GM12878 (cell line): Measurements from ENCODE around the gene ANXA2R. TPM values are rescaled to one million over a fixed set of nuclear protein-coding genes. Genes with fewer than 3 reads are reported as not detected.

ENCODE experiments used
- ATF7 ChIP-seq: fragments of 450-650 bp; IDR thresholded peaks from 2 replicates; pipeline ENCODE4 v1.6.1; 2016; ENCODE audit warnings: low read depth, mild to moderate bottlenecking
- BCL3 ChIP-seq: IDR thresholded peaks from 2 replicates; pipeline ENCODE4 v1.6.1; 2011; ENCODE audit warnings: borderline replicate concordance, low read depth, mild to moderate bottlenecking, moderate library complexity, low read length; ENCODE audit not compliant: insufficient read depth, poor library complexity, severe bottlenecking
- BMI1 ChIP-seq: fragments of 450-650 bp; IDR thresholded peaks from 2 replicates; pipeline ENCODE4 v1.6.1; 2016; ENCODE audit warnings: mild to moderate bottlenecking, moderate library complexity, borderline replicate concordance
- CHD4 ChIP-seq: fragments of 200-600 bp; sonication (generic); IDR thresholded peaks from 2 replicates; pipeline ENCODE4 v1.6.1; 2016; ENCODE audit warnings: mild to moderate bottlenecking
- E2F8 ChIP-seq: fragments of 450-650 bp; IDR thresholded peaks from 2 replicates; pipeline ENCODE4 v1.6.1; 2018; ENCODE audit warnings: mild to moderate bottlenecking, low read depth, moderate library complexity; ENCODE audit not compliant: partially characterized antibody
- ETV6 ChIP-seq, 2 experiments: fragments of 450-650 bp in 1 of 2; IDR thresholded peaks in 1 of 2; conservative IDR thresholded peaks in 1 of 2; 2 replicates each; pipeline ENCODE4 v1.6.1; 2014; ENCODE audit warnings: antibody characterized with exemption in 1 of 2, borderline replicate concordance in 1 of 2, low read depth in 1 of 2, mild to moderate bottlenecking in 1 of 2, moderate library complexity in 1 of 2
- EZH2 ChIP-seq: IDR thresholded peaks from 2 replicates; pipeline ENCODE4 v1.6.1; 2012; ENCODE audit warnings: low read depth, mild to moderate bottlenecking, control low read depth, inconsistent platforms, low read length, borderline replicate concordance; ENCODE audit not compliant: control insufficient read depth
- MXI1 ChIP-seq: fragments of 150-350 bp; IDR thresholded peaks from 2 replicates; pipeline ENCODE4 v1.6.1; 2011; ENCODE audit warnings: low read depth, mild to moderate bottlenecking, inconsistent platforms, low read length, improper control_type of control experiment
- NFXL1 ChIP-seq: fragments of 450-650 bp; IDR thresholded peaks from 2 replicates; pipeline ENCODE4 v1.6.1; 2017; ENCODE audit warnings: antibody characterized with exemption, mild to moderate bottlenecking, borderline replicate concordance
- NFYB ChIP-seq: IDR thresholded peaks from 2 replicates; pipeline ENCODE4 v1.6.1; 2011; ENCODE audit warnings: low read depth, mild to moderate bottlenecking, low read length, improper control_type of control experiment, moderate library complexity; ENCODE audit not compliant: insufficient read depth
- POU2F2 ChIP-seq: IDR thresholded peaks from 3 replicates; pipeline ENCODE4 v1.6.1; 2011; ENCODE audit warnings: low read depth, mild to moderate bottlenecking, low read length, borderline replicate concordance
- REST ChIP-seq: IDR thresholded peaks from 2 replicates; pipeline ENCODE4 v1.6.1; 2012; ENCODE audit warnings: mild to moderate bottlenecking, low read depth, low read length
- RFX5 ChIP-seq: IDR thresholded peaks from 2 replicates; pipeline ENCODE4 v1.6.1; 2011; ENCODE audit warnings: low read depth, low read length, improper control_type of control experiment
- SMC3 ChIP-seq: IDR thresholded peaks from 2 replicates; pipeline ENCODE4 v1.6.1; 2011; ENCODE audit warnings: low read length, improper control_type of control experiment, borderline replicate concordance
- SPI1 ChIP-seq: IDR thresholded peaks from 2 replicates; pipeline ENCODE4 v1.6.1; 2011; ENCODE audit warnings: low read depth, mild to moderate bottlenecking, low read length, moderate library complexity, borderline replicate concordance; ENCODE audit not compliant: insufficient read depth
- SREBF1 ChIP-seq: IDR thresholded peaks from 2 replicates; pipeline ENCODE4 v1.6.1; 2012; ENCODE audit warnings: mild to moderate bottlenecking, low read length
- SUPT20H ChIP-seq: IDR thresholded peaks from 2 replicates; pipeline ENCODE4 v1.6.1; 2011; ENCODE audit warnings: low read depth, mild to moderate bottlenecking, low read length, moderate library complexity, borderline replicate concordance; ENCODE audit not compliant: control insufficient read depth
- TARDBP ChIP-seq: IDR thresholded peaks from 2 replicates; pipeline ENCODE4 v1.6.1; 2016; ENCODE audit warnings: borderline replicate concordance
- TCF12 ChIP-seq: IDR thresholded peaks from 2 replicates; pipeline ENCODE4 v1.6.1; 2011; ENCODE audit warnings: low read depth, mild to moderate bottlenecking, low read length
- YBX1 ChIP-seq: fragments of 450-650 bp; IDR thresholded peaks from 2 replicates; pipeline ENCODE4 v1.6.1; 2016; ENCODE audit warnings: antibody characterized with exemption
- ZNF24 ChIP-seq: fragments of 450-650 bp; IDR thresholded peaks from 2 replicates; pipeline ENCODE4 v1.6.1; 2017; ENCODE audit warnings: antibody characterized with exemption, mild to moderate bottlenecking
- ZNF274 ChIP-seq: IDR thresholded peaks from one replicate; pipeline ENCODE4 v1.8.0; 2011; ENCODE audit not compliant: insufficient read length, insufficient read depth
- ZSCAN29 ChIP-seq: fragments of 450-650 bp; IDR thresholded peaks from 2 replicates; pipeline ENCODE4 v1.6.1; 2017; ENCODE audit warnings: mild to moderate bottlenecking, moderate library complexity
- polyA plus RNA-seq, 11 experiments: library from polyadenylated mRNA; depleted of rRNA in 4 of 11; unstranded in 6 of 11; stranded (reverse) in 5 of 11; fragments of >200 nt; fragmentation: Nextera tagmentation in 4 of 11; fragmentation: Illumina TruSeq in 1 of 11; extraction: Ambion mirVana in 4 of 11; extraction: Trizol in 1 of 11; gene quantifications; 1 replicate in 1 of 11; 2 replicates in 10 of 11; pipeline versions ENCODE4 v1.2.1 to v1.2.3, GENCODE V29; 2011 to 2016; ENCODE audit warnings: inconsistent platforms in 2 of 11, missing spikeins in 2 of 11, low read depth in 1 of 11
- total RNA-seq, 4 experiments: library from RNA; depleted of rRNA in 3 of 4; stranded (reverse); fragments of >200 nt in 3 of 4; fragmentation: Illumina TruSeq in 1 of 4; extraction: Trizol in 1 of 4; gene quantifications; 2 replicates each; pipeline versions ENCODE4 v1.2.1 to v1.2.3, GENCODE V29; 2013 to 2021

Gene ANXA2R
- total and polyA plus RNA-seq, 10 of the 15 experiments (the other 5 are each of a cell fraction or from before 2014, with no cell fraction given), result 2.3 to 7.8 (median 4.4) TPM

GRCh38 chr5:43040287-43041098 is at the start of gene ANXA2R (continued):
- TF ChIP-seq REST, result no peak
- TF ChIP-seq CHD4, result no peak
- no peak for TF ChIP-seq SPI1
- no peak for TF ChIP-seq TCF12
- TF ChIP-seq YBX1, result no peak
- TF ChIP-seq NFXL1, result no peak
- TF ChIP-seq BCL3, result no peak
- TF ChIP-seq SUPT20H, result no peak
- peak; percentile 98 to 100 for TF ChIP-seq ETV6 (conservative IDR thresholded peaks at IDR 0.05 in 1 of 2, IDR thresholded peaks at IDR 0.05 in 1 of 2; ENCODE audit: borderline replicate concordance in 1 of 2, low read depth in 1 of 2)
- TF ChIP-seq ATF7, result peak; percentile 74
- TF ChIP-seq NFYB, result no peak
- 0 out of 2 replicates have a peak, but pooled peaks have one; percentile 56 for TF ChIP-seq ZSCAN29
- TF ChIP-seq SREBF1, result no peak
- TF ChIP-seq MXI1, result no peak; the same call in 1 of the 2 replicates
- no peak for TF ChIP-seq EZH2
- 0 out of 3 replicates have a peak, but pooled peaks have one; percentile 33 for TF ChIP-seq POU2F2
- no peak for TF ChIP-seq ZNF24
- TF ChIP-seq E2F8, result no peak
- TF ChIP-seq TARDBP, result no peak
- TF ChIP-seq SMC3, result peak; percentile 61; the same call in 1 of the 2 replicates
- TF ChIP-seq BMI1, result no peak
- TF ChIP-seq RFX5, result no peak
- TF ChIP-seq ZNF274, result no peak
